Ureter (tissue), 1 donor: ENCODE measurements around the gene KLHL6. TPM values are rescaled to one million over a fixed set of nuclear protein-coding genes. Genes with fewer than 3 reads are reported as not detected.

Experiments
- DNase-seq: peaks from one replicate; pipeline ENCODE4 v3.0.0-alpha.2; 2020; ENCODE audit warnings: low spot score
- total RNA-seq: library from RNA; stranded (reverse); gene quantifications from one replicate; pipeline ENCODE4 v1.2.4, GENCODE V29; 2023
- donor health status: DM: yes; HTN: yes; CAD: no.

The KLHL6 gene
- total RNA-seq, 1 donor from 2014 or later, result 6.4 TPM

GRCh38 chr3:183566880-183567279 is 11.4 kb upstream of the KLHL6 start:
- DNase-seq, result no peak

- DNase-seq, result no peak
Measured at GRCh38 chr3:183564046-183564445, 8.5 kb upstream of the KLHL6 start.

- no peak for DNase-seq
Measured at GRCh38 chr3:183563536-183563874, 8.0 kb upstream of the KLHL6 start.

GRCh38 chr3:183560607-183561006 is 5.1 kb upstream of the KLHL6 start:
- DNase-seq, result no peak

- no peak for DNase-seq
Measured at GRCh38 chr3:183558495-183558894, 3.0 kb upstream of the KLHL6 start.

GRCh38 chr3:183556722-183557121 is 1.2 kb upstream of the KLHL6 start:
- DNase-seq, result no peak

- DNase-seq, result no peak
Measured at GRCh38 chr3:183554377-183554776, 1.1 kb downstream of the KLHL6 start.

- no peak for DNase-seq
Measured at GRCh38 chr3:183553334-183554026, 2.0 kb downstream of the KLHL6 start.

- no peak for DNase-seq
Measured at GRCh38 chr3:183551930-183552329, 3.6 kb downstream of the KLHL6 start.

- no peak for DNase-seq
Measured at GRCh38 chr3:183548262-183548769, 7.2 kb downstream of the KLHL6 start.

GRCh38 chr3:183546625-183547024 is 8.9 kb downstream of the KLHL6 start:
- DNase-seq, result no peak

GRCh38 chr3:183545708-183546107 is 9.8 kb downstream of the KLHL6 start:
- DNase-seq, result no peak

- no peak for DNase-seq
Measured at GRCh38 chr3:183542355-183542754, 13.2 kb downstream of the KLHL6 start.

GRCh38 chr3:183541738-183542137 is 13.8 kb downstream of the KLHL6 start:
- no peak for DNase-seq

GRCh38 chr3:183541235-183541655 is 14.3 kb downstream of the KLHL6 start:
- no peak for DNase-seq

- DNase-seq, result no peak
Measured at GRCh38 chr3:183540501-183541234, 14.8 kb downstream of the KLHL6 start.

- DNase-seq, result no peak
Measured at GRCh38 chr3:183539811-183540210, 15.7 kb downstream of the KLHL6 start.

- DNase-seq, result no peak
Measured at GRCh38 chr3:183538486-183538885, 17.0 kb downstream of the KLHL6 start.

GRCh38 chr3:183537295-183537730 is 18.2 kb downstream of the KLHL6 start:
- DNase-seq, result no peak

GRCh38 chr3:183536238-183536880 is 19.1 kb downstream of the KLHL6 start:
- DNase-seq, result no peak

- DNase-seq, result no peak
Measured at GRCh38 chr3:183534249-183534648, 21.3 kb downstream of the KLHL6 start.

- no peak for DNase-seq
Measured at GRCh38 chr3:183533412-183534132, 21.9 kb downstream of the KLHL6 start.
